H1 (cell line): Measurements from ENCODE around the gene TMEM59L. TPM values are rescaled to one million over a fixed set of nuclear protein-coding genes. Genes with fewer than 3 reads are reported as not detected.

Experiments
- ASH2L ChIP-seq: fragments of 200-600, 300-600 bp; sonication (generic); IDR thresholded peaks from one replicate; pipeline ENCODE4 v1.7.1; 2017; ENCODE audit warnings: low read length
- EGR1 ChIP-seq: IDR thresholded peaks from 2 replicates; pipeline ENCODE4 v1.6.1; 2011; ENCODE audit warnings: low read depth, low read length, borderline replicate concordance
- HDAC2 ChIP-seq, 2 experiments: fragments of 300-600 bp in 1 of 2; sonication (generic) in 1 of 2; IDR thresholded peaks; 2 replicates each; pipeline ENCODE4 v1.6.1; 2011 to 2012; ENCODE audit warnings: low read depth in 2 of 2, low read length in 2 of 2, mild to moderate bottlenecking in 2 of 2, moderate library complexity in 2 of 2, borderline replicate concordance in 1 of 2, inconsistent platforms in 1 of 2
- KDM1A ChIP-seq: fragments of 200-600, 300-600 bp; sonication (generic); IDR thresholded peaks from 2 replicates; pipeline ENCODE4 v1.7.1; 2016; ENCODE audit warnings: mild to moderate bottlenecking, low read length, borderline replicate concordance
- KDM5A ChIP-seq: fragments of 200-600 bp; IDR thresholded peaks from 2 replicates; pipeline ENCODE4 v1.7.1; 2012; ENCODE audit warnings: mild to moderate bottlenecking, low read length, inconsistent platforms, mixed read lengths
- POLR2A ChIP-seq, 2 experiments: IDR thresholded peaks; 1 replicate in 1 of 2; 2 replicates in 1 of 2; pipeline ENCODE4 v1.6.1; 2011; ENCODE audit warnings: low read depth in 2 of 2, low read length in 2 of 2, mild to moderate bottlenecking in 2 of 2; ENCODE audit errors: control extremely low read depth in 1 of 2
- RAD21 ChIP-seq, 2 experiments: IDR thresholded peaks in 1 of 2; conservative IDR thresholded peaks in 1 of 2; 2 replicates each; pipeline ENCODE4 v1.6.1; 2011; ENCODE audit warnings: low read depth in 2 of 2, low read length in 2 of 2, improper control_type of control experiment in 1 of 2, inconsistent platforms in 1 of 2, mild to moderate bottlenecking in 1 of 2, moderate library complexity in 1 of 2
- polyA plus RNA-seq, 7 experiments: library from polyadenylated mRNA; depleted of rRNA in 3 of 7; stranded (reverse) in 5 of 7; unstranded in 2 of 7; fragments of >200 nt in 5 of 7; fragments of 200-250 nt in 2 of 7; gene quantifications; 1 replicate in 5 of 7; 2 replicates in 1 of 7; 4 replicates in 1 of 7; pipeline versions ENCODE4 v1.2.1 to v1.2.3, GENCODE V29; 2011 to 2013; ENCODE audit warnings: missing spikeins in 2 of 7, mixed read lengths in 2 of 7
- total RNA-seq: library from RNA; stranded (reverse); fragmentation: NEBNext Ultra II Directional; extraction: Animal tissue kit (Norgen Biotek cat#: 25700); gene quantifications from 2 replicates; pipeline ENCODE4 v1.2.1, GENCODE V29; 2021
- TF ChIP-seq, protein P1 (sequence below), 3 experiments: IDR thresholded peaks; 1 replicate in 2 of 3; 2 replicates in 1 of 3; pipeline versions ENCODE4 v1.5.1 to v1.6.1; 2011; ENCODE audit warnings: low read length in 3 of 3, mild to moderate bottlenecking in 3 of 3, inconsistent platforms in 2 of 3, low read depth in 1 of 3, moderate library complexity in 1 of 3; ENCODE audit not compliant: insufficient read depth in 1 of 3; ENCODE audit errors: control extremely low read depth in 1 of 3
- TF ChIP-seq, protein P2 (sequence below): IDR thresholded peaks from 2 replicates; pipeline ENCODE4 v1.6.1; 2012; ENCODE audit warnings: inconsistent platforms

The TMEM59L gene
- total and polyA plus RNA-seq, 2 of the 8 experiments (the other 6 are each of a cell fraction or from before 2014, with no cell fraction given), result 4.0 to 12.2 TPM

DNA sequence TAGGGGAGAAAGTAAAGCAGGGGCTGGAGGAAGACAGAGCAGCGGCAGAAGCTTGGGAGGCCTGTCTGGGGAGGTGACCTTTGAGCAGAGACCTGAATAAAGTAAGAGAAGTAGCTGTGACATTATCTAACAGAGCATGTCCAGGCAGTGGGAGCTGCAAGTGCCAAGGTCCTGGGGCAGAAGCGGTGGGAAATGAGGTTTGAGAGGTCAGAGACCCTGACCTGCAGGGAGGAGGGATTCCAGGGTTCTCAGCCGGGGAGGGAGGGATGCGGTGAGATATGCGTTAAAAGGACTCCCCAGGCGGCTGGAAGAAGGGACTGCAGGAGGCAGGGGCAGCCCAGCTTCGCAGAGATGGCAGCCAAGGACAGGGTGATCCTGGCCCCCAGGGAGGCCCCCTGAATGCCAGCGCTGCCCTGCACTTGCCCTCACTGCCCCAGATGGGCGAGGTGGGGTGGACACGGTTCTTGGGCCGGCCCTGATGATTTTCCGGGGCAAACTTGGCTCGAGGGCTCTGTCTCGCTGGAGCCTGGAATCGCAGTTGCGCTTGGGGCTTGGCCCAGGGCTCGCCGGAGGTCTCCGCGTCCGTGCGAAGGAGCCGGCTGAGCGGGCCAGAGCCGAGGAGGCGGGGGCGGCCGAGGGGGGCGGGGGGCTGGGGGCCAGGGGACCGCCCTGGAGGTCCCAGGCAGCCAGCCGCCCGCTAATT lies 9.3 kb upstream of the TMEM59L start (continued):
- TF ChIP-seq, protein P1, sequence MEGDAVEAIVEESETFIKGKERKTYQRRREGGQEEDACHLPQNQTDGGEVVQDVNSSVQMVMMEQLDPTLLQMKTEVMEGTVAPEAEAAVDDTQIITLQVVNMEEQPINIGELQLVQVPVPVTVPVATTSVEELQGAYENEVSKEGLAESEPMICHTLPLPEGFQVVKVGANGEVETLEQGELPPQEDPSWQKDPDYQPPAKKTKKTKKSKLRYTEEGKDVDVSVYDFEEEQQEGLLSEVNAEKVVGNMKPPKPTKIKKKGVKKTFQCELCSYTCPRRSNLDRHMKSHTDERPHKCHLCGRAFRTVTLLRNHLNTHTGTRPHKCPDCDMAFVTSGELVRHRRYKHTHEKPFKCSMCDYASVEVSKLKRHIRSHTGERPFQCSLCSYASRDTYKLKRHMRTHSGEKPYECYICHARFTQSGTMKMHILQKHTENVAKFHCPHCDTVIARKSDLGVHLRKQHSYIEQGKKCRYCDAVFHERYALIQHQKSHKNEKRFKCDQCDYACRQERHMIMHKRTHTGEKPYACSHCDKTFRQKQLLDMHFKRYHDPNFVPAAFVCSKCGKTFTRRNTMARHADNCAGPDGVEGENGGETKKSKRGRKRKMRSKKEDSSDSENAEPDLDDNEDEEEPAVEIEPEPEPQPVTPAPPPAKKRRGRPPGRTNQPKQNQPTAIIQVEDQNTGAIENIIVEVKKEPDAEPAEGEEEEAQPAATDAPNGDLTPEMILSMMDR (IDR thresholded peaks at IDR 0.05; ENCODE audit: control extremely low read depth in 1 of 3, insufficient read depth in 1 of 3, low read depth in 1 of 3, low read length in 3 of 3), result peak in 2 of 3 experiments; percentile 45 to 51; a peak in 3 of 4 replicates
- TF ChIP-seq, protein P2, sequence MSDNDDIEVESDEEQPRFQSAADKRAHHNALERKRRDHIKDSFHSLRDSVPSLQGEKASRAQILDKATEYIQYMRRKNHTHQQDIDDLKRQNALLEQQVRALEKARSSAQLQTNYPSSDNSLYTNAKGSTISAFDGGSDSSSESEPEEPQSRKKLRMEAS, result no peak
- TF ChIP-seq ASH2L (no peak), HDAC2 (IDR thresholded peaks at IDR 0.05; ENCODE audit: borderline replicate concordance in 1 of 2, low read depth in 2 of 2, low read length in 2 of 2) (peak in 1 of 2 experiments; percentile 54; a peak in 1 of 4 replicates), KDM5A (no peak), POLR2A (IDR thresholded peaks at IDR 0.05; ENCODE audit: control extremely low read depth in 1 of 2, low read depth in 2 of 2, low read length in 2 of 2) (no peak), EGR1 (no peak), RAD21 (IDR thresholded peaks at IDR 0.05 in 1 of 2, conservative IDR thresholded peaks at IDR 0.05 in 1 of 2; ENCODE audit: low read depth in 2 of 2, low read length in 2 of 2) (peak in 1 of 2 experiments; percentile 30; a peak in 1 of 4 replicates), KDM1A (peak; percentile 87; the same call in 1 of the 2 replicates)
